ENCODE measurements around the gene GAD2. TPM values are rescaled to one million over a fixed set of nuclear protein-coding genes. Genes with fewer than 3 reads are reported as not detected.

Gene GAD2
- total and polyA plus RNA-seq, 9 of the 15 experiments (the other 6 are each of a cell fraction or from before 2014, with no cell fraction given), result not detected

DNA sequence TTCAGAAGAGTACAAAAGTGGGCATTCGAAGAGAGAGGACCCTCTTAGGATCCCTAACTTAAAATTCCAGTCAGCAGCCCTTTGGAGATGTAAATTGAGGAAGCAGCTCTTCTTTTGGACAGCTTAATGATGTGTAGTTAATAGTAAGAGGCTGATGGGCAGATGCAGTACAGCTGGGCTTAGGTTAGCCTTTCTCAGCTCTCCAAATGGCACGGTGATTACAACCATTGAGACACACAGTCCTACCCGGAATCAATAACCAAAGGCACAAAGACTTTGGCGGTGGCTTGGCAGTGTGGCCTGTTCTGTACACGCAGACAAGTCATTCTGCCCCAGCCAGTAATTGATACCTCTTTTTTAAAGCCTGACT is 26.8 kb downstream of the GAD2 start:
- POLR2A ChIA-PET, result interaction anchor here (0.7 kb wide), 1 partner anchor 10 kb away, joined by 3 read pairs; no protein-coding TSS in a partner anchor
- intact Hi-C loops (cut with micrococcal nuclease), result no loop called here
- no peak for DNase-seq (ENCODE audit: extremely low read depth in 1 of 4, low spot score in 3 of 4)
- no peak for ATAC-seq
- Histone ChIP-seq H3K36me3 (ENCODE audit: control insufficient read depth, insufficient read depth, low read length) (no peaks in the 10 kb centered on the region), H2AFZ (ENCODE audit: low read depth, low read length) (no peak overlapping the region), H3K9ac (ENCODE audit: insufficient read depth in 1 of 2, low read depth in 2 of 2, low read length in 2 of 2) (no peak overlapping the region), H3K27me3 (ENCODE audit: control insufficient read depth in 2 of 2, insufficient read depth in 2 of 2, low read length in 2 of 2) (no peaks in the 10 kb centered on the region; a peak in 1 of 5 replicates), H3K9me3 (replicated peaks; ENCODE audit: control insufficient read depth, insufficient read depth, low read depth, low read length) (no peaks in the 10 kb centered on the region), H3K27ac (ENCODE audit: extremely low read depth, low read depth, low read length) (no peak overlapping the region), H3K79me2 (ENCODE audit: control insufficient read depth, insufficient read depth, low read length) (no peaks in the 10 kb centered on the region), H4K20me1 (replicated peaks; ENCODE audit: control insufficient read depth, insufficient read depth, low read length) (no peaks in the 10 kb centered on the region; the same call in 1 of the 2 replicates), H3K4me3 (no peak overlapping the region), H3K4me1 (replicated peaks in 1 of 2; ENCODE audit: control insufficient read depth in 2 of 2, insufficient read depth in 2 of 2, low read length in 2 of 2) (no peaks in the 10 kb centered on the region), H3K9me1 (ENCODE audit: control insufficient read depth, insufficient read depth, low read length) (no peaks in the 10 kb centered on the region), H3K4me2 (ENCODE audit: insufficient read depth, low read length) (no peak overlapping the region)
- WGBS (ENCODE audit: insufficient coverage, low coverage, missing lambda C conversion rate), result 0% methylated on average over 5 of the region's 5 CpGs
- BruUV-seq (replicated peaks), result no TSS peak
- CTCF ChIA-PET (ENCODE audit: low intra/inter-chr PET ratio), result no interaction called here
- in situ Hi-C loops (cut with MboI), result no loop called here
- no peak for FAIRE-seq
- TF ChIP-seq RAD51 (IDR thresholded peaks at IDR 0.05; ENCODE audit: borderline replicate concordance, low read depth) (no peak), ERF (CRISPR knock-in tag; IDR thresholded peaks at IDR 0.05) (no peak), ZNF212 (CRISPR knock-in tag; IDR thresholded peaks at IDR 0.05) (no peak), TOE1 (IDR thresholded peaks at IDR 0.05; ENCODE audit: borderline replicate concordance) (no peak), TOE1 (CRISPR knock-in tag; IDR thresholded peaks at IDR 0.05; ENCODE audit: borderline replicate concordance, low read depth) (no peak), PTRF (tag; IDR thresholded peaks at IDR 0.05) (no peak), NONO (IDR thresholded peaks at IDR 0.05; ENCODE audit: low read depth in 2 of 2, low read length in 1 of 2) (no peak), EP300 (IDR thresholded peaks at IDR 0.05; ENCODE audit: low read length) (no peak), RBM14 (IDR thresholded peaks at IDR 0.05; ENCODE audit: borderline replicate concordance, insufficient read depth, low read depth, low read length) (no peak), PHF21A (IDR thresholded peaks at IDR 0.05; ENCODE audit: borderline replicate concordance, low read depth) (no peak), CREB1 (IDR thresholded peaks at IDR 0.05) (no peak), CREB1 (CRISPR knock-in tag; IDR thresholded peaks at IDR 0.05) (no peak), NFE2 (IDR thresholded peaks at IDR 0.05; ENCODE audit: low read depth) (no peak), FOXA3 (CRISPR knock-in tag; conservative IDR thresholded peaks at IDR 0.05 in 1 of 2, IDR thresholded peaks at IDR 0.05 in 1 of 2) (no peak), YBX1 (IDR thresholded peaks at IDR 0.05) (no peak), ATF1 (CRISPR knock-in tag; IDR thresholded peaks at IDR 0.05) (no peak), ATF1 (tag; IDR thresholded peaks at IDR 0.05) (no peak)
- TF ChIP-seq, protein P1, sequence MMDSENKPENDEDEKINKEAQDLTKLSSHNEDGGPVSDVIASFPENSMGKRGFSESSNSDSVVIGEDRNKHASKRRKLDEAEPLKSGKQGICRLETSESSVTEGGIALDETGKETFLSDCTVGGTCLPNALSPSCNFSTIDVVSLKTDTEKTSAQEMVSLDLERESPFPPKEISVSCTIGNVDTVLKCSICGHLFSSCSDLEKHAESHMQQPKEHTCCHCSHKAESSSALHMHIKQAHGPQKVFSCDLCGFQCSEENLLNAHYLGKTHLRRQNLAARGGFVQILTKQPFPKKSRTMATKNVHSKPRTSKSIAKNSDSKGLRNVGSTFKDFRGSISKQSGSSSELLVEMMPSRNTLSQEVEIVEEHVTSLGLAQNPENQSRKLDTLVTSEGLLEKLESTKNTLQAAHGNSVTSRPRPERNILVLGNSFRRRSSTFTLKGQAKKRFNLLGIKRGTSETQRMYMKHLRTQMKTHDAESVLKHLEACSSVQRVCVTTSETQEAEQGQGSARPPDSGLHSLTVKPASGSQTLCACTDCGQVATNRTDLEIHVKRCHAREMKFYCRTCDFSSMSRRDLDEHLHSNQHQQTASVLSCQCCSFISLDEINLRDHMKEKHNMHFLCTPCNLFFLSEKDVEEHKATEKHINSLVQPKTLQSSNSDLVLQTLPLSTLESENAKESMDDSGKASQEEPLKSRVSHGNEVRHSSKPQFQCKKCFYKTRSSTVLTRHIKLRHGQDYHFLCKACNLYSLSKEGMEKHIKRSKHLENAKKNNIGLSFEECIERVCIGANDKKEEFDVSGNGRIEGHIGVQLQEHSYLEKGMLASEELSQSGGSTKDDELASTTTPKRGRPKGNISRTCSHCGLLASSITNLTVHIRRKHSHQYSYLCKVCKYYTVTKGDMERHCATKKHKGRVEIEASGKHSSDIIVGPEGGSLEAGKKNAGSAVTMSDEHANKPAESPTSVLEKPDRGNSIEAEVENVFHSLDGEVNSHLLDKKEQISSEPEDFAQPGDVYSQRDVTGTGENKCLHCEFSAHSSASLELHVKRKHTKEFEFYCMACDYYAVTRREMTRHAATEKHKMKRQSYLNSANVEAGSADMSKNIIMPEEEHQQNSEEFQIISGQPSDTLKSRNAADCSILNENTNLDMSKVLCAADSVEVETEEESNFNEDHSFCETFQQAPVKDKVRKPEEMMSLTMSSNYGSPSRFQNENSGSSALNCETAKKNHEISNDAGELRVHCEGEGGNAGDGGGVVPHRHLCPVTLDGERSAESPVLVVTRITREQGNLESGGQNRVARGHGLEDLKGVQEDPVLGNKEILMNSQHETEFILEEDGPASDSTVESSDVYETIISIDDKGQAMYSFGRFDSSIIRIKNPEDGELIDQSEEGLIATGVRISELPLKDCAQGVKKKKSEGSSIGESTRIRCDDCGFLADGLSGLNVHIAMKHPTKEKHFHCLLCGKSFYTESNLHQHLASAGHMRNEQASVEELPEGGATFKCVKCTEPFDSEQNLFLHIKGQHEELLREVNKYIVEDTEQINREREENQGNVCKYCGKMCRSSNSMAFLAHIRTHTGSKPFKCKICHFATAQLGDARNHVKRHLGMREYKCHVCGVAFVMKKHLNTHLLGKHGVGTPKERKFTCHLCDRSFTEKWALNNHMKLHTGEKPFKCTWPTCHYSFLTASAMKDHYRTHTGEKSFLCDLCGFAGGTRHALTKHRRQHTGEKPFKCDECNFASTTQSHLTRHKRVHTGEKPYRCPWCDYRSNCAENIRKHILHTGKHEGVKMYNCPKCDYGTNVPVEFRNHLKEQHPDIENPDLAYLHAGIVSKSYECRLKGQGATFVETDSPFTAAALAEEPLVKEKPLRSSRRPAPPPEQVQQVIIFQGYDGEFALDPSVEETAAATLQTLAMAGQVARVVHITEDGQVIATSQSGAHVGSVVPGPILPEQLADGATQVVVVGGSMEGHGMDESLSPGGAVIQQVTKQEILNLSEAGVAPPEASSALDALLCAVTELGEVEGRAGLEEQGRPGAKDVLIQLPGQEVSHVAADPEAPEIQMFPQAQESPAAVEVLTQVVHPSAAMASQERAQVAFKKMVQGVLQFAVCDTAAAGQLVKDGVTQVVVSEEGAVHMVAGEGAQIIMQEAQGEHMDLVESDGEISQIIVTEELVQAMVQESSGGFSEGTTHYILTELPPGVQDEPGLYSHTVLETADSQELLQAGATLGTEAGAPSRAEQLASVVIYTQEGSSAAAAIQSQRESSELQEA (IDR thresholded peaks at IDR 0.05; ENCODE audit: low read depth), result no peak

Data from K562 (cell line).